Right atrium auricular region (tissue), 2 donors: Measurements from ENCODE around the gene DIABLO. TPM values are rescaled to one million over a fixed set of nuclear protein-coding genes. Genes with fewer than 3 reads are reported as not detected.
"Not testable (repeated sequence)": the region's sequence is repeated elsewhere in the genome, so short reads cannot be mapped to it uniquely, and the experiment has no call there.

ENCODE experiments used
- DNase-seq: peaks from one replicate; pipeline ENCODE4 v3.0.0-alpha.2; 2019; ENCODE audit warnings: low spot score
- H3K27ac ChIP-seq, 2 donors: fragments of 200-600 bp; sonication (generic); 1 replicate in 1 of 2; 2 replicates in 1 of 2; pipeline ENCODE4 v1.5.1; 2016 to 2019
- H3K27me3 ChIP-seq, 2 donors: fragments of 200-600 bp; sonication (generic); one replicate each; pipeline versions ENCODE4 v1.5.1 to v1.6.0; 2017 to 2019
- H3K36me3 ChIP-seq: fragments of 200-600 bp; sonication (generic); one replicate; pipeline ENCODE4 v1.5.1; 2016
- H3K4me1 ChIP-seq, 2 donors: fragments of 200-600 bp; sonication (generic); one replicate each; pipeline versions ENCODE4 v1.5.1 to v1.6.0; 2017 to 2019
- H3K4me3 ChIP-seq, 2 donors: fragments of 200-600 bp; sonication (generic); 1 replicate in 1 of 2; 2 replicates in 1 of 2; pipeline ENCODE4 v1.5.1; 2017 to 2019; ENCODE audit warnings: mild to moderate bottlenecking in 1 of 2, moderate library complexity in 1 of 2
- H3K9me3 ChIP-seq, 2 donors: fragments of 200-600 bp; sonication (generic); one replicate each; pipeline ENCODE4 v1.5.1; 2019
- CTCF ChIP-seq, 2 donors: fragments of 200-600 bp; sonication (generic); IDR thresholded peaks; one replicate each; pipeline ENCODE4 v1.5.1; 2019; ENCODE audit warnings: antibody characterized with exemption in 2 of 2
- total RNA-seq, 2 donors: library from RNA; depleted of rRNA; stranded (reverse); fragments of >200 nt; gene quantifications; one replicate each; pipeline ENCODE4 v1.1.0, GENCODE V29; 2016

Gene DIABLO
- total RNA-seq, 2 donors from 2014 or later: 36.9 to 55.0 TPM

DNA sequence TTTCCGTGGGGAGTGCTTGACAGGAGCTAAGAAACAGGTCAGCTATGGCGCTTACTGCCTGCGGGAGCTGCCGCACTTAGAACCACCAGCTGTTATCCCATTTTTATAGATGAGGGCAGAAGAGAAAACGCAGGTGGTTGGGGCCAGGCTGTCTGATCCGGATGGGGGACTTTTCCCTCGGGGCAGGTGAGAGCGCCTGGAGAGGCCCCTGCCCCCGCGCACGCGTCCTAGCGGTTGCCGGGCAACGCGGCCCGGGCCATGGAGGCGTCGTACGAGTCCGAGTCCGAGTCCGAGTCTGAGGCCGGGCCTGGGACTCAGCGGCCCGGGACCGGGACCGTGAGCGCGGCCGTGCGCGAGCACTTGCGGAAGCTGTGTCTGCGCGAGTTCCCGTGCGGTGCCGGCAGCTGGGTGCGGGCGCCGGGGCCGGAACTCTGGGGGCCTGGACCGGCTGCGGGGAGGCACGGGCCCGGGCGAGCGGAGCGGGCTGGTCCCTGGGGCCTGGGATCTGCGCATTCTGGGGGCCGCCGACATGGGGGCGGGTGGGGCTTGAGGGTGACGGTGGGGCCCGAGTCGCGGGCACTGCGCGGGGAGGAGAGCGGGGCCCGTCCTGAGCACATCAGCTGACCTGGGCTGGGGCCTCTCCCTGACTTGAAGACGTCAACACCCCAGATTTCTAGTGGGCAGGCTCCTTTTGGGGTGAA lies 42.8 kb downstream of the DIABLO start, which contains the start of gene LRRC43:
LRRC43 (plus strand) TSS at position 237 of the 701 bp plus-strand sequence; CDS start at position 259, 22 bp downstream.
- peak within 1 kb of the TSS; percentile 43 to 57 for H3K4me3 ChIP-seq
- no peak for DNase-seq
- no peaks in the 10 kb centered on the region for H3K36me3 ChIP-seq
- H3K27me3 ChIP-seq: no peaks in the 10 kb centered on the region
- H3K9me3 ChIP-seq: no peaks in the 10 kb centered on the region
- no peak for TF ChIP-seq CTCF (IDR thresholded peaks at IDR 0.05)
- peaks cover 0 to 7% of the 10 kb centered on the region in 2 donors for H3K4me1 ChIP-seq
- H3K27ac ChIP-seq: no peak within 1 kb of the TSS

- H3K27ac ChIP-seq, H3K9me3 ChIP-seq: not testable (repeated sequence)
These were observed 49.4 kb downstream of the DIABLO start for GRCh38 chr12:122176473-122176872.

DNA sequence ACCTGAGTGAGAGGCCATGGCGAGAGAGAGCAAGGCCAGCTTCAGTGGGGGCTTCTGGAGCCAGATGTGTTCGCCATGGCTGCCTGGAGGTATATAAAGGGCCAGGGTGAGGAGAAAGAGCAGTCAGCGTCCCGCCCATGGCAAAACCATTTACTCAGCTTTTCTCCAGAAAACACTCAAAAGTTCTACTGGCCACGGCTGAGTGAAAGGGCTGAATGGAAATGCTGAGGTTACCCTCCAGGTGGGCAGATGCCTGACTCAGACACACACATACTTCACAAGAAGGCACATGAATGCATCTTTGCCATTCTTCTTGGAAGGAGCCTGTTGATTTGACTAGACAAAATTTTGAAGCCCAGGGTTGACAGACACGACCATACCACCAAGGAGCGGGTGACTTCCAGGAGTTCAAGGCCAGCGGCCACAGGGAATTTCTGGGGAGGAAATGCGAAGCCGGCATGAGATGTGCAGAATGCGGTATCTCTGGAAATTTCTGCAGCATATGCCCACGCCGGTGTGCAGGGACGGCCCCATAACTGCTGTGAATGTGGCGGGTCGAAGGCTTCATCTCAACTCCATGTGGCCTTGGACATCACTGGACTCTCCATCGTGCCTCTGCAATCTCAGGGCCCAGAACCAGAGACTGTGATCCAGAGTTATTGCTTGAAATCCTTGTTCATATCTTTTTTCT lies 51.6 kb downstream of the DIABLO start, which contains the start of gene IL31:
IL31 (minus strand) TSS at position 67 of the 691 bp plus-strand sequence; CDS start at position 18, 49 bp downstream.
- TF ChIP-seq CTCF (IDR thresholded peaks at IDR 0.05): no peak
- Histone ChIP-seq H3K4me1 (no peaks in the 10 kb centered on the region), H3K9me3 (no peaks in the 10 kb centered on the region), H3K27me3 (no peaks in the 10 kb centered on the region), H3K4me3 (no peak within 1 kb of the TSS), H3K27ac (no peak within 1 kb of the TSS), H3K36me3 (no peaks in the 10 kb centered on the region)
- DNase-seq: no peak

More at GRCh38 chr12:122176473-122176872, 49.4 kb downstream of the DIABLO start:
- not testable (repeated sequence) for DNase-seq, H3K4me3 ChIP-seq, H3K36me3 ChIP-seq, H3K4me1 ChIP-seq, H3K27me3 ChIP-seq

DNA sequence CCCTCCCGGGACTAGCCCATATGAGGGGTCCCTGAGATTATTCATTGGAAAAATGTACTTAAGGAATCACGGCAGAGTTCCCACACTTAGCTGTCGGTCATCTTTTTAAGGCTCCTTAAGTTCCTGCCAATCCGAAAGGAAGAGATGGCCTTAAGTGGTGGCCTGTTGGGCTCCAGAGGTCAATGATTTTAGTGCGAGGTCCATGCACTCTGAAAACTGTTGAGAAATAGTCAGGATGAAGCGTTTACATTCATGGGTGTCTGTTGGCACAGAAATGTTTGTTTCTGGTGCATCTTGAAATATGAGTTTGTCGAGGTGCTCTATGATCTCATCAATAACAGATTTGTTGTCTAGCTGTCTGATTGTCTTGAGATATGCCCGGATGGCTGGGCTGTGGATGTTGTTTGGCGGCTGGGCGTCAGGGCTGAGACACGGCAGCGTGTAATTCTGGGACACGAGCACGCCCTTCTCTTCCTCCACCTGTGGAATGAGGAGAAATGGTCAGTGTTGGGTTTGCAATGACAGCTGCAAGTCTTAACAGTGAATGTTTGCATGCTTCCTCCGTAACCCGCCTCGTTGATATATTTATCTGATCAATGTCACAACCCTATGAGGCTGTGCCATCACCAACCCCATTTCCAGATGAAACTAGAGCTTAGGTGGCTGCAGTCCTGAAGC lies 53.5 kb downstream of the DIABLO start:
- Histone ChIP-seq H3K27ac (no peak overlapping the region), H3K36me3 (no peaks in the 10 kb centered on the region), H3K4me1 (no peaks in the 10 kb centered on the region), H3K27me3 (no peaks in the 10 kb centered on the region), H3K4me3 (no peak overlapping the region), H3K9me3 (no peaks in the 10 kb centered on the region)
- TF ChIP-seq CTCF (IDR thresholded peaks at IDR 0.05): no peak
- DNase-seq: no peak

DNA sequence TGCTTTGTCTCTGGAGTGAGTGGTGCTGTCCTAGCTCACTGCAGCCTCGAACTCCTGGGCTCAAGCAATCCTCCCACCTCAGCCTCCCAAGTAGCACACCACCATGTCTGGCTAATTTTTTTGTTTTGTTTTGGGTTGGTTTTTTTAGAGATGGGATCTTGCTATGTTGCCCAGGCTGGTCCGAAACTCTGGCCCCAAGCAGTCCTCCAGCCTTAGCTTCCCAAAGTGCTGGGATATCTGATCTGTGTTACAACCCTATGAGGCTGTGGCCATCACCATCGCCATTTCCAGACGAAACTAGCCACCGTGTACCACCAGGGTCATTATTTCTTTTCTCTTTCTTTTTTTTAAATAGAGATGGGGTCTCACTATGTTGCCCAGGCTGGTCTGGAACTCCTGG lies 54.5 kb downstream of the DIABLO start:
- Histone ChIP-seq H3K36me3 (no peaks in the 10 kb centered on the region), H3K4me3 (no peak overlapping the region), H3K4me1 (no peaks in the 10 kb centered on the region), H3K9me3 (no peaks in the 10 kb centered on the region), H3K27me3 (no peaks in the 10 kb centered on the region), H3K27ac (no peak overlapping the region)
- no peak for TF ChIP-seq CTCF (IDR thresholded peaks at IDR 0.05)
- DNase-seq: no peak

DNA sequence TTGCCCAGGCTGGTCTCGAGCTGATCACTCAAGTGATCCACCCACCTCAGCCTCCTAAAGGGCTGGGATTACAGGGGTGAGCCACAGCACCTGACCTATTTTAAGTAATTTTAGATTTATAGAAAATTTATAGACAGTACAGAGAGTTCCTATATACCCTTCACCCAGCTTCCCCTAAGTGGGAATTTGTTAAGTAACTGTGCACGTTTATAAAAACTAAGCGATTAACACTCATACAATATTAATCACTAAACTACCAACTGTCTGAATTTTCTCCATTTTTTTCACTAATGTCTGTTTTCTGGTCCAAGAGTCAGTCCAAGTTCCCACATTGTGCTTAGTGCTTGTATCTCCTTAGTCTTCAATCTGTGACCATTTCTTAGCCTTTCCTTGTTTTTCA lies 57.4 kb downstream of the DIABLO start:
- H3K4me1 ChIP-seq: no peaks in the 10 kb centered on the region
- no peaks in the 10 kb centered on the region for H3K27me3 ChIP-seq
- no peak overlapping the region for H3K27ac ChIP-seq
- no peaks in the 10 kb centered on the region for H3K9me3 ChIP-seq
- H3K4me3 ChIP-seq: no peak overlapping the region
- DNase-seq: no peak
- H3K36me3 ChIP-seq: no peaks in the 10 kb centered on the region
- no peak for TF ChIP-seq CTCF (IDR thresholded peaks at IDR 0.05)
